SU-DHL-6 (cell line): ENCODE measurements around the gene MPI.

ENCODE experiments used
- EZH2phosphoT487 ChIP-seq: fragments of 200-600 bp; sonication (generic), shearing (Covaris generic); conservative IDR thresholded peaks from 2 replicates; pipeline ENCODE4 v1.6.1; 2018; ENCODE audit warnings: mild to moderate bottlenecking, antibody characterized with exemption, low read length, moderate library complexity, mixed read lengths
- TF ChIP-seq, protein P1 (sequence below): fragments of 200-600 bp; sonication (generic); IDR thresholded peaks from one replicate; pipeline ENCODE4 v1.5.1; 2017; ENCODE audit warnings: antibody characterized with exemption, mild to moderate bottlenecking, low read length, moderate library complexity; ENCODE audit not compliant: insufficient read depth, poor library complexity, severe bottlenecking

DNA sequence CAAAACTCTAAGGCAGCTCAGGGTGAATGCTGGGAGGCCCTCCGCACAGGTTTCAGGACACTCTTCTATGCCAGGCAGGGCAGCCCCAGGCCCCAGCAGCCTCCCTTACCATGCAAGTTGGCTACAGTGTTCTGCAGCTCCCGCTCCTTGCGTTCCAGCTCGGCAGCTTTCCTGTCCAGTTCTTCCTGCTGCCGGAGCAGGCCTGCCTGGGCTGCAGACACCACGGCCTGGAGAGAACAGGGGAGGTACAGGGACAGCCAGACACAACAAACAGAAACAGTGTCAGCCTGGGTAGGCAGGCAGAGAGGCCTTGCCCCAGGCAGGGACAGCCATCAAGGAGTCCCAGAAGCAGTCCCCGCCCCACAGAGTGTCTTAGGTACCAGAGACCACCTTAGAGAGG, 37.9 kb upstream of the MPI start:
- TF ChIP-seq, protein P1, sequence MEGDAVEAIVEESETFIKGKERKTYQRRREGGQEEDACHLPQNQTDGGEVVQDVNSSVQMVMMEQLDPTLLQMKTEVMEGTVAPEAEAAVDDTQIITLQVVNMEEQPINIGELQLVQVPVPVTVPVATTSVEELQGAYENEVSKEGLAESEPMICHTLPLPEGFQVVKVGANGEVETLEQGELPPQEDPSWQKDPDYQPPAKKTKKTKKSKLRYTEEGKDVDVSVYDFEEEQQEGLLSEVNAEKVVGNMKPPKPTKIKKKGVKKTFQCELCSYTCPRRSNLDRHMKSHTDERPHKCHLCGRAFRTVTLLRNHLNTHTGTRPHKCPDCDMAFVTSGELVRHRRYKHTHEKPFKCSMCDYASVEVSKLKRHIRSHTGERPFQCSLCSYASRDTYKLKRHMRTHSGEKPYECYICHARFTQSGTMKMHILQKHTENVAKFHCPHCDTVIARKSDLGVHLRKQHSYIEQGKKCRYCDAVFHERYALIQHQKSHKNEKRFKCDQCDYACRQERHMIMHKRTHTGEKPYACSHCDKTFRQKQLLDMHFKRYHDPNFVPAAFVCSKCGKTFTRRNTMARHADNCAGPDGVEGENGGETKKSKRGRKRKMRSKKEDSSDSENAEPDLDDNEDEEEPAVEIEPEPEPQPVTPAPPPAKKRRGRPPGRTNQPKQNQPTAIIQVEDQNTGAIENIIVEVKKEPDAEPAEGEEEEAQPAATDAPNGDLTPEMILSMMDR, result no peak
- TF ChIP-seq EZH2phosphoT487, result no peak
